GM19372 (cell line): ENCODE measurements around the gene STUM.

Source experiments
- ATAC-seq: cut with Tn5 transposase; IDR thresholded peaks from one replicate; pipeline ENCODE4 v1.9.1; 2021; ENCODE audit warnings: mild to moderate bottlenecking, low read depth, moderate library complexity; ENCODE audit not compliant: unreplicated experiment

STUM gene

GRCh38 chr1:226649244-226649643 lies 100.7 kb downstream of the STUM start:
- no peak for ATAC-seq

DNA sequence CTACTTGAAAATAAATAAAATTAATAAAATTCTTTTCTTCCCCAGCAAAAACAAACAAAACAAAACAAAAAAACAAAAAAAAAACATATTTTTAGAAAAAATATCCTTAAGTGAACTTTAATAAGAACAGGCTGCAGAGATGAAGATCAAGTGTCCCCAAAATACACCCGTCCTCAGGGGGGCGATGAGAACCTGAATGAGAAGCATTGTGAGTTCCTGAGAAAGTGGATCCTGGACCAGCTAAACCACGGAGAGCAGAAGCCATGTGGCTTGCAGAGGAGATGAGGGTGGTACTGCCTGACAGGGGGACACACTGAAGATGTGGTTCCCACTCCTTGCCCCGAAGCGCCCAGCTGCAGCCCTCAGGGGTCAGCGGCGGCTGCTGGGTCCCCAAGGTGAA lies 101.2 kb downstream of the STUM start:
- no peak for ATAC-seq

DNA sequence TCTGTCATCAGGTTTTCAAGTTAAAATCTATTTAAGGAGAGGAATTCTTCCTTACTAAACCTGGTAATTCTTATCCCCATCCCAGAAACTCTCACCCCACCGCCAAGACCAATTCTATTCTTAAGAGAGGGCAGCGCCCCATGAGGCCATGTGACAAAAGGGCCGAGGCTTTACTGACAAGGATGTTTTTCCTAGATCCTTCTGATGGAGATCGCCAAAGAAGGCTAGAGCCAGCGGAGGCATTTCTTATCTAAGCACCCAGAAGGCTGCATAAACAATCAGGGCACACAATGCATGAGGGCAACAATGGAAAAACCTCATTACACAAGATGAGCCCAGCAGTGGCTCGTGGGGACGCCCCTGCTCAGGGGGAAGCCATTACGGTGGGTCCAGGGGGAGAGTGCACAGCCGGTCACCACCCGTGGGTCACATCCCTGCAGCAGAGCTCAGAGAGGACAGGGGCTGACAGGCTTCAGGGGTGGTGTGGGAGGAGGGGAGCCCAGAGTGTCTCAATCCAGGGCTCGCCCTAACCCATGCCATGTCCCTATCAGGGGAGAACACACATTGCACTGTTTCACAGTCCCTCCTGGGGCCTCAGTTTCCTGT lies 101.8 kb downstream of the STUM start:
- ATAC-seq, result no peak

DNA sequence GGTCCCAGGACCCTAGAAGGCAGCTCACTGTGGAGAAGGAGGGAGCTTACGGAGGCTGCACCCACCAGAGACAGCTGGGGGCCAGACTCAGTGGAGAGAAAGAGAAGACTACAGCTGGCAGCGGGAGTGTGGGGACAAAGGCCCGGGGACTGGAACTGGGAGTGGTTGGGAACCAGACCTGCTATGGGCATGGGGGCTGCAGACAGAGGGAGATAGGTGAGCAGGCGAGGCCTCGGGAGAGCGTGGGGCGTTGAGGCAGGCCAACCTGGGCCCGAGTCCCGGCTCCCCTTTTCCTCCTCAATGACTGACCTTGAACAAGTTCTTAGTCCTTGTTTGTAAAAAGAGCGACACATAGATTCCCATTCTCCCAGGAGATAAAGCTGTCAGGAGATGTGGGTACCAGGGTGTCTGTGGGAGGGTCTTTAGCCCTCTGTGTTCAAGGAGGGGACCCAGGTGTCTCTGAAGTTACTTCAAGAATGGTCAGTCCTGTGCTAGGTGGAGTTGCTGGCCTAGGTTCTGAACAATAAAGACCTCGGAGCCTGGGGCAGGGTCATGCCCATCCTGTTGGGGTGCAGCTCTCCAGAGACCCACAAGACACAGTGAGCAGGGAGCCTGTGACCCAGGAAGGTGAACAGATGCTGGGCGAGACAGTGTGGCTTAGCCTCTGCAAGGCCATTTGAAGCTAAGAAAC lies 102.6 kb downstream of the STUM start:
- no peak for ATAC-seq

- no peak for ATAC-seq
These were observed 103.2 kb downstream of the STUM start for GRCh38 chr1:226651732-226652105.

DNA sequence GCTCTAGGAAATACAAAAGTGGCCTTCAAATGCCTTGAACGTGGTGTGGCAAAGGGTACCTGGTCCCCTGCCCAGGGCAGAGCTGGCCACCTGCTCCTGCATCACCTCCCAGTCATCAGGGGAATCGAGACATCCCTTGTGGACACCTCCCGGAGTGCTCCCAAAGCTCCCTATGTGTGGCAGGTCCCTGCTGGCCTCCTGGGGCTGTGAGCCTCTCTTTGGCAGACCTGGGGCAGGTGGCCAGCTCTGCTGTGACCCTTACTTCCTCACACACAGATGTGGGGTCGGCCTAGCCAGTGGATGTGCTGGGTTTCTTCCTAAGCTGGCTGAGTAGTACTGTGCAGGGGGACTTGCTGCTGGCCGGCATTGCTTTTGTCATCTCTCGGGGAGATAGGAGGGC lies 104.0 kb downstream of the STUM start:
- ATAC-seq, result no peak

GRCh38 chr1:226653311-226653921 lies 104.9 kb downstream of the STUM start:
- peak; percentile 65 for ATAC-seq

GRCh38 chr1:226654046-226654667 lies 105.6 kb downstream of the STUM start:
- no peak for ATAC-seq

- no peak for ATAC-seq
These were observed 106.1 kb downstream of the STUM start for GRCh38 chr1:226654668-226655055.

GRCh38 chr1:226655251-226656163 lies 106.9 kb downstream of the STUM start:
- no peak for ATAC-seq

DNA sequence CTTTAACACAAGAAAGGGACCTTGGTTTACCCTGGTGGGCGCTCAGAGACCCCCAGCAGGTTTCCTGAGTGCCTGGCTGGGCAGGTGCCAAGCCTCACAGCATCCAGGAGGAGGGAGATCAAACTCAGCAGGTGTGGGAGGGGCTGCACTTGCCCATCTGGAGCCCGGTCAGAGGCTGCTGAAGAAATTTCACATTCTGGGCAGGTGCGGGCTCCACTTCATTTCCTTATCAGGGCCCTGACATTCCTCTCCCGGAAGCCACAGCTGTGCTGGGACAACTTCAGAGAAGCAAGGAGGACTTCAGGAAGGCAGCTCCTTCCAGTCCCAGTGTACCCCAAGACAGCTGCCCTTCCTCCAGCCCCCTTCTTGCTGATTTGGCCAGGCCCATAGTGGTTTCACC lies 107.6 kb downstream of the STUM start:
- ATAC-seq, result no peak

DNA sequence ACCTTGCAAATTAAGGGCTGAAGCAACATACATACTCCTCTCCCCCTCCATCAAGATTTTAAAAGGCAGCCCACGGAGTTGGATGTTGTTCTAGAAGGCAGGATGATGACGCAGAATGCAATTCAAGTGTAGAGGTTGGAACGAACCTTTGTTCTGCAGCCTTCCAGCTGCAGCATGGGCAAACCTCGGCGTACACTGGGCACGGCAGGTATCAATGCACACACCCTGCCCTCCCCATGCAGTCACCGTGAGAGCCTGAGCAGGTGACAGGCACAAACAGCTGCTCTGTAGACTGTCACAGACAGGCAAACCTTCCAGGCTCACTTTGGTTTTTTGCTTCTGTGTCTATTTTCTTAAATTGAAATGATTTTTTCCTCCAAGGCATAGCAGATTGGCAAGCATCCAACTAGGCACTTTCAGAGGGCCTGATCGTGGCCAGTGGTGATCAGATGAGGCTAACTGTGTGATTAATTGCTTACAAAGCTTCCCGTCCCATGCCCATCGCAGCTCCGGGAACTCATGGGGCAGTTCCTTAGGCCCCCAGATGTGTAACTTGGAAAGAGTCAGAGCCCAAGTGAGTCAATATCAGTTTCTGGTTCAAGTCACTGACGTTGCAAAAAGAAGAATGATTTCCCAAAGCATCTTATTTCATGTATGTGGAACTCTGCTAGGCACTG lies 108.2 kb downstream of the STUM start:
- no peak for ATAC-seq

DNA sequence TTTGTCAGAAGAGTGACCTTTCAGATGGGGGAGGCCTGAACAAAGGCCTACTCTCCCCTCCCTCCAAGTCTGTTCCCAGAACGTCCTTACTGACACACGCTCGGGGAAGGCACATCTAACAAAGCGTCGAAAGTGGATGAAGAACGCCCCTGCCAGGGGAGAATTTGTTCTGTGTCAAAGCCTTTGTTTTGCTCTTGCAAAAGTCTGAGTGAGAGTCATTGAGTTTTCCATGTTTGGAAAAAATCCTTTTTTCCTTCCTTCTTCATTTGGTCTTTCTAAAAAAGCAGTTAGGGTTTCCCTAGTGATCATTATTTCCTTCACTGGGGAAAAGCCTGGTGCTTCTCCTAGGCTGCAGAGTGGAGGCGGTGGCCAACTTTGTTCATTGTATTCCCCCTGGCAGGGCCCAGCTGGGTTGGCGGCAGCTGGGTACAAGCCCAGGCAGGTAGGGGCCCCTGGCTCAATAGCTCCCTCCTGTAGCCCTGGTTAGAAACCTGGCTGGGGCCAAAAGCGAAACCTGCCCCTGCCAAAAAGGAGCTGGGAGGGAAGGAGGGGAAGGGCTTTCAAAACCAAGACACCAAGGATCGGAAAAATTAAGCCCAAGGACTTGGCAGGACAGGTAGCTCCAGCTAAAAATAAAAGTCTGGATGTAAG lies 109.5 kb downstream of the STUM start:
- no peak for ATAC-seq

DNA sequence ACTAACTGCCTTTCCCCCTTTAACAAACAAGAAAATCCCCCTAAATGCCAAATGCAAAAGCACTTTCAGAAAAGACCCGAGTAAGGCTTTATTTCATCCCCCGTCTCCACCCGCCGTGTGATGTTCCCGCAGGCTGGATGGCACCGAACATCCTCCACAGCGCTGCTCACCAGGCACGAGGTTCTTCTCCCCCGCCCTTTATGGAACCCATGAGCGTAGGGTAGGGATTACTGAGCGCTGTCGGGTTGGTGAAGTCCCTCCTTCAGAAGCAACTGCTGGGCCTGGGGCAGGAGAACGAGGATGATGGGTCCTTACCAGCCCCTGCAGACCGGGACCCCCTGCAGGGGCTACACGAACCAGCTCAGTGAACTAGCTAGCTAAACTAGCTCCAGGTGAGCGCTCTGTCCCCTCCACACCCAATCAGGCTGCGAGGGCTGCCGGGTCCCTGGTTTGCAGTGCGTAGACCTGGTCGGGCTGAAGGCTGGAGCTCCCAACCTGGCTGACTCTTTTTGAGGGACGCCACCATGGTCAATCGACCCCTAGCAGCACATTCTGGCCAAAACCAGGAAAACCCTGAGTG lies 110.1 kb downstream of the STUM start:
- ATAC-seq, result no peak
